K562 (cell line): Measurements from ENCODE around the gene ZNF165. TPM values are rescaled to one million over a fixed set of nuclear protein-coding genes. Genes with fewer than 3 reads are reported as not detected.

ENCODE experiments used
- AFF1 ChIP-seq, 2 experiments: fragments of 450-650 bp; IDR thresholded peaks; 2 replicates each; pipeline ENCODE4 v1.6.1; 2018; ENCODE audit warnings: mild to moderate bottlenecking in 2 of 2, low read depth in 1 of 2; ENCODE audit not compliant: partially characterized antibody in 2 of 2
- ARHGAP35 ChIP-seq: fragments of 450-650 bp; IDR thresholded peaks from 2 replicates; pipeline ENCODE4 v1.6.1; 2018; ENCODE audit not compliant: partially characterized antibody
- ARID3A ChIP-seq: IDR thresholded peaks from 2 replicates; pipeline ENCODE4 v1.6.1; 2012; ENCODE audit warnings: low read depth, low read length, improper control_type of control experiment, borderline replicate concordance
- JUN ChIP-seq, 2 experiments: sonication (generic) in 1 of 2; formaldehyde crosslinking in 1 of 2; IDR thresholded peaks; 2 replicates each; pipeline versions ENCODE4 v1.6.1 to v1.8.0; 2012 to 2022; ENCODE audit warnings: borderline replicate concordance in 2 of 2, mild to moderate bottlenecking in 2 of 2, improper control_type of control experiment in 1 of 2, low read depth in 1 of 2, low read length in 1 of 2, missing genetic modification reagents in 1 of 2
- MBD2 ChIP-seq: sonication (generic); IDR thresholded peaks from 2 replicates; pipeline ENCODE4 v1.6.1; 2016; ENCODE audit warnings: low read depth, borderline replicate concordance
- MLLT1 ChIP-seq, 2 experiments: fragments of 450-650 bp; IDR thresholded peaks; 2 replicates each; pipeline ENCODE4 v1.6.1; 2016
- NKRF ChIP-seq: fragments of 450-650 bp; IDR thresholded peaks from 2 replicates; pipeline ENCODE4 v1.6.1; 2016; ENCODE audit warnings: borderline replicate concordance
- SMAD3 ChIP-seq: fragments of 450-650 bp; formaldehyde crosslinking; conservative IDR thresholded peaks from 2 replicates; pipeline ENCODE4 v1.4.0; 2020; ENCODE audit warnings: mild to moderate bottlenecking
- SREBF1 ChIP-seq: fragments of 150-350 bp; IDR thresholded peaks from 2 replicates; pipeline ENCODE4 v1.6.1; 2014; ENCODE audit warnings: antibody characterized with exemption, low read depth, low read length, borderline replicate concordance
- TFE3 ChIP-seq: fragments of 450-650 bp; formaldehyde crosslinking; IDR thresholded peaks from 2 replicates; pipeline ENCODE4 v1.4.0; 2020; ENCODE audit warnings: mild to moderate bottlenecking, mixed read lengths
- ZKSCAN3 ChIP-seq: fragments of 250-450 bp; sonication (Bioruptor Pico); IDR thresholded peaks from 2 replicates; pipeline ENCODE4 v1.4.0; 2020
- ZNF76 ChIP-seq: fragments of 250-450 bp; sonication (Bioruptor Pico); IDR thresholded peaks from 2 replicates; pipeline ENCODE4 v1.4.0; 2020; ENCODE audit warnings: mild to moderate bottlenecking, moderate library complexity, borderline replicate concordance
- polyA plus RNA-seq, 8 experiments: library from polyadenylated mRNA; depleted of rRNA in 4 of 8; stranded (reverse) in 5 of 8; unstranded in 3 of 8; fragments of >200 nt; fragmentation: Nextera tagmentation in 2 of 8; fragmentation: Illumina TruSeq in 1 of 8; extraction: Ambion mirVana in 2 of 8; extraction: Trizol in 1 of 8; gene quantifications; 2 replicates each; pipeline versions ENCODE4 v1.2.1 to v1.2.3, GENCODE V29; 2011 to 2014; ENCODE audit warnings: inconsistent platforms in 1 of 8, missing spikeins in 1 of 8
- total RNA-seq, 7 experiments: library from RNA; depleted of rRNA in 6 of 7; stranded (reverse); fragments of >200 nt in 6 of 7; fragmentation: Illumina TruSeq in 2 of 7; extraction: Trizol in 2 of 7; gene quantifications; 2 replicates each; pipeline versions ENCODE4 v1.2.1 to v1.2.3, GENCODE V29; 2011 to 2021; ENCODE audit warnings: low replicate concordance in 1 of 7

Gene ZNF165
- total and polyA plus RNA-seq, 9 of the 15 experiments (the other 6 are each of a cell fraction or from before 2014, with no cell fraction given) = 0.82 to 3.6 (median 1.2) TPM

GRCh38 chr6:28104392-28105244 lies 24.2 kb downstream of the ZNF165 start (continued):
- TF ChIP-seq NKRF = peak; percentile 17; the same call in 1 of the 2 replicates
- TF ChIP-seq ARHGAP35 = no peak
- TF ChIP-seq MBD2 = peak; percentile 65
- peak; percentile 80; the same call in 1 of the 2 replicates for TF ChIP-seq ZNF76 (CRISPR knock-in tag)
- TF ChIP-seq AFF1 (IDR thresholded peaks at IDR 0.05; ENCODE audit: low read depth in 1 of 2, partially characterized antibody in 2 of 2) = peak in 1 of 2 experiments; percentile 74
- peak; percentile 73 for TF ChIP-seq SMAD3 (CRISPR knock-in tag)
- TF ChIP-seq ZKSCAN3 (CRISPR knock-in tag) = no peak
- no peak for TF ChIP-seq SREBF1
- TF ChIP-seq MLLT1 (IDR thresholded peaks at IDR 0.05) = peak in 1 of 2 experiments; percentile 25; a peak in 2 of 4 replicates
- TF ChIP-seq JUN (IDR thresholded peaks at IDR 0.05; ENCODE audit: borderline replicate concordance, low read depth, low read length) = no peak; the same call in 1 of the 2 replicates
- no peak for TF ChIP-seq JUN (CRISPR knock-in tag; IDR thresholded peaks at IDR 0.05; ENCODE audit: borderline replicate concordance)
- TF ChIP-seq ARID3A = no peak
- TF ChIP-seq TFE3 (CRISPR knock-in tag) = no peak
